Small intestine (tissue), 7 donors: ENCODE data around the gene SLC2A1. TPM values are rescaled to one million over a fixed set of nuclear protein-coding genes. Genes with fewer than 3 reads are reported as not detected.

Experiments used
- DNase-seq, 2 donors: peaks; one replicate each; pipeline versions ENCODE4 v3.0.0 to v3.0.0-alpha.2; 2013
- FAIRE-seq: peaks from 2 replicates; lab custom pipeline; 2012; peaks lifted over from hg19 to GRCh38; lab: Jason Lieb, UNC
- H3K27ac ChIP-seq, 3 donors: one replicate each; pipeline ENCODE4 v1.5.1; 2013; ENCODE audit warnings: low read length in 2 of 3, mild to moderate bottlenecking in 2 of 3, control low read depth in 1 of 3, inconsistent platforms in 1 of 3, low read depth in 1 of 3, moderate library complexity in 1 of 3
- H3K27me3 ChIP-seq, 3 donors: one replicate each; pipeline ENCODE4 v1.6.1; 2013; ENCODE audit warnings: low read length in 3 of 3, inconsistent platforms in 1 of 3; ENCODE audit not compliant: control insufficient read depth in 3 of 3, insufficient read depth in 3 of 3
- H3K36me3 ChIP-seq, 3 donors: one replicate each; pipeline ENCODE4 v1.6.1; 2013; ENCODE audit warnings: low read length in 3 of 3, inconsistent platforms in 1 of 3, low read depth in 1 of 3, mild to moderate bottlenecking in 1 of 3, moderate library complexity in 1 of 3; ENCODE audit not compliant: control insufficient read depth in 3 of 3, insufficient read depth in 2 of 3
- H3K4me1 ChIP-seq, 3 donors: one replicate each; pipeline ENCODE4 v1.6.1; 2013; ENCODE audit warnings: low read length in 2 of 3, inconsistent platforms in 1 of 3, low read depth in 1 of 3, mild to moderate bottlenecking in 1 of 3, moderate library complexity in 1 of 3; ENCODE audit not compliant: control insufficient read depth in 3 of 3, insufficient read depth in 2 of 3
- H3K4me3 ChIP-seq, 3 donors: one replicate each; pipeline ENCODE4 v1.5.1; 2013; ENCODE audit warnings: low read length in 3 of 3, control low read depth in 1 of 3, inconsistent platforms in 1 of 3, low read depth in 1 of 3, mild to moderate bottlenecking in 1 of 3, moderate library complexity in 1 of 3
- H3K9me3 ChIP-seq, 2 donors: one replicate each; pipeline ENCODE4 v1.6.1; 2013; ENCODE audit warnings: low read depth in 1 of 2, low read length in 1 of 2; ENCODE audit not compliant: control insufficient read depth in 2 of 2, insufficient read depth in 1 of 2
- WGBS, 3 donors: extraction: QIAGEN DNeasy Blood & Tissue Kit; methylation state at CpG; one replicate each; pipeline ENCODE4 v1.1.7; 2013; 5-methylcytosine and 5-hydroxymethylcytosine counted together
- polyA plus RNA-seq, 4 donors: library from polyadenylated mRNA; stranded (reverse) in 3 of 4; unstranded in 1 of 4; fragments of 200-250 nt in 3 of 4; fragments of 120-200 nt in 1 of 4; gene quantifications; one replicate each; pipeline versions ENCODE4 v1.2.1 to v1.2.3, GENCODE V29; 2013
- donor health status: healthy with polysubstance abuse.
- donor health status: control.
- donor health status: control.
- donor health status: Bipolar disorder and iron deficiency.
- donor health status: healthy.

The SLC2A1 gene
- polyA plus RNA-seq, 4 donors = 1.1 to 61.3 (median 8.4) TPM

- Histone ChIP-seq H3K4me3 (no peak overlapping the region), H3K36me3 (peaks cover 0 to 64% (median 0%) of the 10 kb centered on the region in 3 donors), H3K27me3 (no peaks in the 10 kb centered on the region), H3K27ac (no peak overlapping the region), H3K4me1 (peaks cover 0 to 35% (median 10%) of the 10 kb centered on the region in 3 donors), H3K9me3 (no peaks in the 10 kb centered on the region)
- WGBS, 3 donors = 93 to 95% (median 94%) methylated on average over 1 of the region's 1 CpG
- FAIRE-seq = no peak
- no peak for DNase-seq
These were observed 7.1 kb downstream of the SLC2A1 start for GRCh38 chr1:42951588-42951987.

- no peak overlapping the region for H3K27ac ChIP-seq
- WGBS, 3 donors = 84 to 91% (median 84%) methylated on average over 5 of the region's 5 CpGs
- FAIRE-seq (no peak), DNase-seq (no peak)
- no peaks in the 10 kb centered on the region for H3K27me3 ChIP-seq
- H3K4me1 ChIP-seq = peaks cover 0 to 28% (median 10%) of the 10 kb centered on the region in 3 donors
- H3K4me3 ChIP-seq = no peak overlapping the region
- H3K36me3 ChIP-seq = peaks cover 0 to 65% (median 0%) of the 10 kb centered on the region in 3 donors
- no peaks in the 10 kb centered on the region for H3K9me3 ChIP-seq
These were observed 8.6 kb downstream of the SLC2A1 start for GRCh38 chr1:42950116-42950481.

- Histone ChIP-seq H3K27ac (no peak overlapping the region), H3K4me3 (no peak overlapping the region), H3K9me3 (no peaks in the 10 kb centered on the region), H3K36me3 (peaks cover 0 to 65% (median 0%) of the 10 kb centered on the region in 3 donors), H3K4me1 (peaks cover 4 to 33% (median 13%) of the 10 kb centered on the region in 3 donors), H3K27me3 (no peaks in the 10 kb centered on the region)
- DNase-seq (no peak), FAIRE-seq (no peak)
- WGBS, 3 donors = 50 to 70% (median 60%) methylated on average over 9 of the region's 9 CpGs
These were observed 9.2 kb downstream of the SLC2A1 start for GRCh38 chr1:42949312-42950115.

- H3K36me3 ChIP-seq = peaks cover 0 to 69% (median 0%) of the 10 kb centered on the region in 3 donors
- H3K9me3 ChIP-seq = no peaks in the 10 kb centered on the region
- no peak overlapping the region for H3K27ac ChIP-seq
- H3K4me3 ChIP-seq = no peak overlapping the region
- peaks cover 12 to 42% (median 23%) of the 10 kb centered on the region in 3 donors for H3K4me1 ChIP-seq
- 85 to 89% (median 85%) methylated on average over 13 of the region's 13 CpGs for WGBS, 3 donors
- DNase-seq = no peak
- no peak for FAIRE-seq
- no peaks in the 10 kb centered on the region for H3K27me3 ChIP-seq
These were observed 10.5 kb downstream of the SLC2A1 start for GRCh38 chr1:42947965-42948732.

GRCh38 chr1:42947117-42947516 lies 11.6 kb downstream of the SLC2A1 start:
- H3K9me3 ChIP-seq = no peaks in the 10 kb centered on the region
- WGBS, 3 donors = 91 to 92% (median 92%) methylated on average over 4 of the region's 4 CpGs
- DNase-seq = no peak
- H3K4me1 ChIP-seq = peaks cover 20 to 38% (median 22%) of the 10 kb centered on the region in 3 donors
- H3K36me3 ChIP-seq = peaks cover 0 to 69% (median 0%) of the 10 kb centered on the region in 3 donors
- no peak for FAIRE-seq
- H3K4me3 ChIP-seq = no peak overlapping the region
- H3K27ac ChIP-seq = no peak overlapping the region
- H3K27me3 ChIP-seq = no peaks in the 10 kb centered on the region

GRCh38 chr1:42946120-42946898 lies 12.4 kb downstream of the SLC2A1 start:
- DNase-seq (no peak), FAIRE-seq (no peak)
- Histone ChIP-seq H3K9me3 (no peaks in the 10 kb centered on the region), H3K4me1 (peaks cover 21 to 44% (median 26%) of the 10 kb centered on the region in 3 donors), H3K27me3 (no peaks in the 10 kb centered on the region), H3K27ac (no peak overlapping the region), H3K4me3 (no peak overlapping the region), H3K36me3 (peaks cover 0 to 71% (median 0%) of the 10 kb centered on the region in 3 donors)
- WGBS, 3 donors = 74 to 80% (median 76%) methylated on average over 10 of the region's 10 CpGs

GRCh38 chr1:42945164-42945563 lies 13.5 kb downstream of the SLC2A1 start:
- WGBS, 3 donors = 41 to 71% (median 60%) methylated on average over 6 of the region's 6 CpGs
- peaks cover 0 to 78% (median 0%) of the 10 kb centered on the region in 3 donors for H3K36me3 ChIP-seq
- H3K4me1 ChIP-seq = peaks cover 24 to 53% (median 26%) of the 10 kb centered on the region in 3 donors
- H3K27me3 ChIP-seq = no peaks in the 10 kb centered on the region
- H3K27ac ChIP-seq = no peak overlapping the region
- FAIRE-seq (no peak), DNase-seq (no peak)
- H3K4me3 ChIP-seq = no peak overlapping the region
- H3K9me3 ChIP-seq = no peaks in the 10 kb centered on the region
